ENCODE results near the gene DGAT2. TPM values are rescaled to one million over a fixed set of nuclear protein-coding genes. Genes with fewer than 3 reads are reported as not detected.

DGAT2 gene
- total RNA-seq, 1 donor from 2014 or later = 26.2 TPM

- TF ChIP-seq, protein P1, sequence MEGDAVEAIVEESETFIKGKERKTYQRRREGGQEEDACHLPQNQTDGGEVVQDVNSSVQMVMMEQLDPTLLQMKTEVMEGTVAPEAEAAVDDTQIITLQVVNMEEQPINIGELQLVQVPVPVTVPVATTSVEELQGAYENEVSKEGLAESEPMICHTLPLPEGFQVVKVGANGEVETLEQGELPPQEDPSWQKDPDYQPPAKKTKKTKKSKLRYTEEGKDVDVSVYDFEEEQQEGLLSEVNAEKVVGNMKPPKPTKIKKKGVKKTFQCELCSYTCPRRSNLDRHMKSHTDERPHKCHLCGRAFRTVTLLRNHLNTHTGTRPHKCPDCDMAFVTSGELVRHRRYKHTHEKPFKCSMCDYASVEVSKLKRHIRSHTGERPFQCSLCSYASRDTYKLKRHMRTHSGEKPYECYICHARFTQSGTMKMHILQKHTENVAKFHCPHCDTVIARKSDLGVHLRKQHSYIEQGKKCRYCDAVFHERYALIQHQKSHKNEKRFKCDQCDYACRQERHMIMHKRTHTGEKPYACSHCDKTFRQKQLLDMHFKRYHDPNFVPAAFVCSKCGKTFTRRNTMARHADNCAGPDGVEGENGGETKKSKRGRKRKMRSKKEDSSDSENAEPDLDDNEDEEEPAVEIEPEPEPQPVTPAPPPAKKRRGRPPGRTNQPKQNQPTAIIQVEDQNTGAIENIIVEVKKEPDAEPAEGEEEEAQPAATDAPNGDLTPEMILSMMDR (IDR thresholded peaks at IDR 0.05) = no peak
- intact Hi-C loops (cut with DNase I) = no loop called here
- DNase-seq (ENCODE audit: low spot score in 2 of 2) = no peak
- Histone ChIP-seq H3K4me1 (peaks cover 3 to 6% of the 10 kb centered on the region in 2 donors), H3K4me3 (no peak overlapping the region), H3K27me3 (no peaks in the 10 kb centered on the region), H3K36me3 (no peaks in the 10 kb centered on the region), H3K27ac (no peak overlapping the region), H3K9me3 (no peaks in the 10 kb centered on the region)
Measured at GRCh38 chr11:75820645-75821044, 52.1 kb downstream of the DGAT2 start.

DNA sequence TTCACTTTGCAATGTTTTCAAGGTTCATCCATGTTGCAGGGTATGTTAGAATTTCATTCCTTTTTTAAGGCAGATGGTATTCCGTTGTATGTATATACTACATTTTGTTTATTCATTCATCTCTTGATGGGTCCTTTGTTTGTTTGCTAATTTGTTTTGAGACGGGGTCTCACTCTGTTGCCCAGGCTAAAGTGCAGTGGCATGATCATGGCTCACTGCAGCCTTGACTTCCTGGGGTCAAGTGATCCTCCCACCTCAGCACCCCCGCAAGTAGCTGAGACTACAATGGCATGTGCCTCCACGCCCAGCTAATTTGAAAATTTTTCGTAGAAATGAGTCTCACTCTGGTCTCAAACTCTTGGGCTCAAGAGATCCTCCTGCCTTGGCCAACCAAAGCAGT, 52.6 kb downstream of the DGAT2 start:
- no peak overlapping the region for H3K27ac ChIP-seq
- H3K4me3 ChIP-seq = no peak overlapping the region
- H3K36me3 ChIP-seq = no peaks in the 10 kb centered on the region
- peaks cover 7 to 12% of the 10 kb centered on the region in 2 donors for H3K4me1 ChIP-seq
- no peaks in the 10 kb centered on the region for H3K27me3 ChIP-seq
- intact Hi-C loops (cut with DNase I) = no loop called here
- no peaks in the 10 kb centered on the region for H3K9me3 ChIP-seq
- TF ChIP-seq, protein P1 (IDR thresholded peaks at IDR 0.05) = no peak
- no peak for DNase-seq (ENCODE audit: low spot score in 2 of 2)

DNA sequence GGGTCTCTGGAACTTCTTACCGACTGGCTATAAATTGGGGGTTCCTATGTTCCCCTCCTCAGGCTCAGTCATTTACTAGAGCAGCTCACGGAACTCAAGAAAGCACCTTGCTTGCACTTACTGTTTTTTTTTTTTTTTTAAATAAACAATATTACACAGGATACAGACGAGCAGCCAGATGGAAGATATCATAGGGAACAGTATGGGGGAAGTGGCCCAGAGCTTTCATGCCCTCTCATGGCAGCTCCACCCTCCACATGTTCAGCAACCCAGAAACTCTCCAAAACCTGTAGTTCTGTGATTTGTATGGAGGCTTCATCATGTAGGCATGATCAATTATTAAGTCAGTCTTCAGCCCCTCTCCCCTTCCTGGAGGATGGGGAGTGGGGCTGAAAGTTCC, 54.0 kb downstream of the DGAT2 start:
- H3K4me1 ChIP-seq = peaks cover 11 to 12% of the 10 kb centered on the region in 2 donors
- no peaks in the 10 kb centered on the region for H3K36me3 ChIP-seq
- H3K27ac ChIP-seq = no peak overlapping the region
- TF ChIP-seq, protein P1 (IDR thresholded peaks at IDR 0.05) = no peak
- no peak for DNase-seq (ENCODE audit: low spot score in 2 of 2)
- H3K4me3 ChIP-seq = no peak overlapping the region
- H3K9me3 ChIP-seq = no peaks in the 10 kb centered on the region
- intact Hi-C loops (cut with DNase I) = no loop called here
- H3K27me3 ChIP-seq = no peaks in the 10 kb centered on the region

DNA sequence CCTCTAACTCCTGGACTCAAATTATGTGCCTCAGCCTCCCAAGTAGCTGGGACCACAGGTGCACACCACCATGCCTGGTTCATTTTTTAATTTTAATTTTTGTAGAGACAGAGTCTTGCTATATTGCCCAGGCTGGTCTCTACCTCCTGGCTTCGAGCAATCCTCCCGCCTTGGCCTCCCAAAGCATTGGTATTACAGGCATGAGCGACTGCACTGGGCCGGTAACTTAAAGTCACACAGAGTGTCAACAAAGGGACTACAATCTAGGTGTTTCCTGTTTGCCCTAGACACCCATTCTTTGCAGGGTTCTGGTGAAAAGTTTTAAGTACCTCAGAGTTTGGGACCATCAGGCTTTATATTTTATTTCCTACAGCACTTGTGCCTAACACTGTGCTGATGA, 54.8 kb downstream of the DGAT2 start:
- intact Hi-C loops (cut with DNase I) = no loop called here
- TF ChIP-seq, protein P1 (IDR thresholded peaks at IDR 0.05) = no peak
- Histone ChIP-seq H3K27ac (no peak overlapping the region), H3K4me3 (no peak overlapping the region), H3K36me3 (no peaks in the 10 kb centered on the region), H3K9me3 (no peaks in the 10 kb centered on the region), H3K27me3 (no peaks in the 10 kb centered on the region), H3K4me1 (peaks cover 12 to 21% of the 10 kb centered on the region in 2 donors)
- no peak for DNase-seq (ENCODE audit: low spot score in 2 of 2)

GRCh38 chr11:75823946-75824345, 55.4 kb downstream of the DGAT2 start:
- no peak overlapping the region for H3K27ac ChIP-seq

More at GRCh38 chr11:75823946-75824345, 55.4 kb downstream of the DGAT2 start:
- TF ChIP-seq, protein P1 (IDR thresholded peaks at IDR 0.05) = no peak
- Histone ChIP-seq H3K27me3 (no peaks in the 10 kb centered on the region), H3K36me3 (no peaks in the 10 kb centered on the region), H3K9me3 (no peaks in the 10 kb centered on the region), H3K4me1 (peaks cover 12 to 22% of the 10 kb centered on the region in 2 donors), H3K4me3 (no peak overlapping the region)
- intact Hi-C loops (cut with DNase I) = no loop called here
- no peak for DNase-seq (ENCODE audit: low spot score in 2 of 2)
